ENCODE results near the gene C6orf58. TPM values are rescaled to one million over a fixed set of nuclear protein-coding genes. Genes with fewer than 3 reads are reported as not detected.
A peak's percentile ranks its signal among the peaks of the same experiment; 100 is the strongest.

The C6orf58 gene
- not detected for total RNA-seq
- under 1 TPM in 1 of 2 donors, not detected in 1; 0.31 TPM for polyA plus RNA-seq

- Mint-ChIP-seq H3K4me3 (no peak within 1 kb of the TSS), H3K9me3 (no peaks in the 10 kb centered on the region), H3K36me3 (no peaks in the 10 kb centered on the region), H3K27me3 (peaks cover 6 to 8% of the 10 kb centered on the region in 2 donors), H3K27ac (no peak within 1 kb of the TSS), H3K4me1 (peaks cover 0 to 4% (median 0%) of the 10 kb centered on the region in 4 donors)
- H3K27ac ChIP-seq (ENCODE audit: low read depth, low read length), result no peak within 1 kb of the TSS
- DNase-seq, result no peak
- H3K27me3 ChIP-seq (ENCODE audit: insufficient read depth, low read length), result no peaks in the 10 kb centered on the region
- H3K4me1 ChIP-seq (ENCODE audit: insufficient read depth, low read length), result no peaks in the 10 kb centered on the region
- intact Hi-C loops (cut with micrococcal nuclease), result no loop called here
- no peaks in the 10 kb centered on the region for H3K36me3 ChIP-seq (ENCODE audit: insufficient read depth, low read length)
- no peak within 1 kb of the TSS for H3K4me3 ChIP-seq (ENCODE audit: low read length in 2 of 2)
- ChIA-PET CTCF (ENCODE audit: partially characterized antibody) (interaction anchor here (1.0 kb wide), 1 partner anchor 39 kb away, joined by 3 read pairs; no protein-coding TSS in a partner anchor), POLR2A (ENCODE audit: partially characterized antibody) (no interaction called here)
- no peaks in the 10 kb centered on the region for H3K9me3 ChIP-seq (ENCODE audit: control insufficient read depth in 1 of 2, low read length in 2 of 2)
Observed at GRCh38 chr6:127576874-127577273, at the start of gene C6orf58. TSS of gene C6orf58 (plus strand) at chr6:127577174. CDS start at chr6:127577186, 12 bp downstream.

GRCh38 chr6:127533011-127533410, 44.0 kb upstream of the C6orf58 start:
- Mint-ChIP-seq H3K4me3 (no peak overlapping the region), H3K27ac (no peak overlapping the region), H3K36me3 (no peaks in the 10 kb centered on the region), H3K27me3 (peaks cover 10 to 15% of the 10 kb centered on the region in 2 donors), H3K4me1 (no peaks in the 10 kb centered on the region), H3K9me3 (no peaks in the 10 kb centered on the region)
- no peak overlapping the region for H3K4me3 ChIP-seq (ENCODE audit: low read length in 2 of 2)
- H3K27ac ChIP-seq (ENCODE audit: low read depth, low read length), result no peak overlapping the region
- H3K36me3 ChIP-seq (ENCODE audit: insufficient read depth, low read length), result no peaks in the 10 kb centered on the region
- no peak for DNase-seq
- no peaks in the 10 kb centered on the region for H3K9me3 ChIP-seq (ENCODE audit: control insufficient read depth in 1 of 2, low read length in 2 of 2)
- POLR2A ChIA-PET (ENCODE audit: partially characterized antibody), result no interaction called here
- H3K4me1 ChIP-seq (ENCODE audit: insufficient read depth, low read length), result no peaks in the 10 kb centered on the region
- CTCF ChIA-PET (ENCODE audit: partially characterized antibody), result no interaction called here
- intact Hi-C loops (cut with micrococcal nuclease), result no loop called here
- no peaks in the 10 kb centered on the region for H3K27me3 ChIP-seq (ENCODE audit: insufficient read depth, low read length)

- H3K4me3 Mint-ChIP-seq, result no peak overlapping the region
- H3K27me3 Mint-ChIP-seq, result peaks cover 11 to 15% of the 10 kb centered on the region in 2 donors
- H3K36me3 Mint-ChIP-seq, result no peaks in the 10 kb centered on the region
- no peaks in the 10 kb centered on the region for H3K9me3 Mint-ChIP-seq
- Histone ChIP-seq H3K27ac (ENCODE audit: low read depth, low read length) (no peak overlapping the region), H3K27me3 (ENCODE audit: insufficient read depth, low read length) (no peaks in the 10 kb centered on the region), H3K9me3 (ENCODE audit: control insufficient read depth in 1 of 2, low read length in 2 of 2) (no peaks in the 10 kb centered on the region), H3K4me1 (ENCODE audit: insufficient read depth, low read length) (no peaks in the 10 kb centered on the region), H3K36me3 (ENCODE audit: insufficient read depth, low read length) (no peaks in the 10 kb centered on the region), H3K4me3 (ENCODE audit: low read length in 2 of 2) (no peak overlapping the region)
- no peak overlapping the region for H3K27ac Mint-ChIP-seq
- intact Hi-C loops (cut with micrococcal nuclease), result no loop called here
- H3K4me1 Mint-ChIP-seq, result no peaks in the 10 kb centered on the region
- POLR2A ChIA-PET (ENCODE audit: partially characterized antibody), result no interaction called here
- DNase-seq, result no peak
- CTCF ChIA-PET (ENCODE audit: partially characterized antibody), result interaction anchor here (1.0 to 3.1 kb wide), 2 partner anchors 17 to 231 kb away, joined by 3 to 10 read pairs; no protein-coding TSS in a partner anchor
Observed at GRCh38 chr6:127533736-127534135, 43.2 kb upstream of the C6orf58 start.

GRCh38 chr6:127538750-127539264, 38.2 kb upstream of the C6orf58 start:
- Histone ChIP-seq H3K9me3 (ENCODE audit: control insufficient read depth in 1 of 2, low read length in 2 of 2) (no peaks in the 10 kb centered on the region), H3K27me3 (ENCODE audit: insufficient read depth, low read length) (no peaks in the 10 kb centered on the region), H3K4me3 (ENCODE audit: low read length in 2 of 2) (no peak overlapping the region), H3K4me1 (ENCODE audit: insufficient read depth, low read length) (no peaks in the 10 kb centered on the region), H3K36me3 (ENCODE audit: insufficient read depth, low read length) (no peaks in the 10 kb centered on the region), H3K27ac (ENCODE audit: low read depth, low read length) (no peak overlapping the region)
- intact Hi-C loops (cut with micrococcal nuclease), result loop anchor here (1.0 kb wide), 4 partner anchors 23 to 1543 kb away; no protein-coding TSS in a partner anchor
- H3K27ac Mint-ChIP-seq, result peak overlapping the region in 1 of 7 donors; percentile 2
- H3K4me1 Mint-ChIP-seq, result no peaks in the 10 kb centered on the region
- DNase-seq, result no peak
- peaks cover 7 to 15% of the 10 kb centered on the region in 2 donors for H3K27me3 Mint-ChIP-seq
- H3K9me3 Mint-ChIP-seq, result no peaks in the 10 kb centered on the region
- ChIA-PET POLR2A (ENCODE audit: partially characterized antibody) (no interaction called here), CTCF (ENCODE audit: partially characterized antibody) (interaction anchor here (0.8 to 5.2 kb wide), 23 partner anchors 9 to 1543 kb away, joined by 3 to 59 read pairs (median 5); partner anchors contain the start of genes C6orf58, KIAA0408 and MTCL3)
- no peak overlapping the region for H3K4me3 Mint-ChIP-seq
- H3K36me3 Mint-ChIP-seq, result no peaks in the 10 kb centered on the region

GRCh38 chr6:127539272-127539671, 37.7 kb upstream of the C6orf58 start:
- H3K36me3 ChIP-seq (ENCODE audit: insufficient read depth, low read length), result no peaks in the 10 kb centered on the region
- H3K36me3 Mint-ChIP-seq, result no peaks in the 10 kb centered on the region
- no peaks in the 10 kb centered on the region for H3K9me3 ChIP-seq (ENCODE audit: control insufficient read depth in 1 of 2, low read length in 2 of 2)
- no peak overlapping the region for H3K4me3 Mint-ChIP-seq
- H3K4me1 Mint-ChIP-seq, result no peaks in the 10 kb centered on the region
- no peaks in the 10 kb centered on the region for H3K9me3 Mint-ChIP-seq
- ChIA-PET CTCF (ENCODE audit: partially characterized antibody) (interaction anchor here (0.8 to 5.2 kb wide), 21 partner anchors 9 to 1544 kb away, joined by 3 to 59 read pairs (median 6); partner anchors contain the start of genes KIAA0408 and MTCL3), POLR2A (ENCODE audit: partially characterized antibody) (no interaction called here)
- H3K27me3 Mint-ChIP-seq, result peaks cover 7 to 13% of the 10 kb centered on the region in 2 donors
- peak in 4 of 5 donors; percentile 15 to 36 (median 22) for DNase-seq
- no peak overlapping the region for H3K27ac ChIP-seq (ENCODE audit: low read depth, low read length)
- intact Hi-C loops (cut with micrococcal nuclease), result loop anchor here (1.0 kb wide), 4 partner anchors 23 to 1543 kb away; no protein-coding TSS in a partner anchor
- H3K4me3 ChIP-seq (ENCODE audit: low read length in 2 of 2), result no peak overlapping the region
- no peaks in the 10 kb centered on the region for H3K4me1 ChIP-seq (ENCODE audit: insufficient read depth, low read length)
- H3K27me3 ChIP-seq (ENCODE audit: insufficient read depth, low read length), result no peaks in the 10 kb centered on the region
- no peak overlapping the region for H3K27ac Mint-ChIP-seq

GRCh38 chr6:127547215-127547614, 29.8 kb upstream of the C6orf58 start:
- intact Hi-C loops (cut with micrococcal nuclease), result no loop called here
- no peaks in the 10 kb centered on the region for H3K4me1 ChIP-seq (ENCODE audit: insufficient read depth, low read length)
- no peak overlapping the region for H3K4me3 ChIP-seq (ENCODE audit: low read length in 2 of 2)
- CTCF ChIA-PET (ENCODE audit: partially characterized antibody), result interaction anchor here (1.0 to 3.4 kb wide), 2 partner anchors 8 to 31 kb away, joined by 3 to 18 read pairs; no protein-coding TSS in a partner anchor
- no peaks in the 10 kb centered on the region for H3K9me3 ChIP-seq (ENCODE audit: control insufficient read depth in 1 of 2, low read length in 2 of 2)
- no peaks in the 10 kb centered on the region for H3K27me3 ChIP-seq (ENCODE audit: insufficient read depth, low read length)
- no peaks in the 10 kb centered on the region for H3K36me3 ChIP-seq (ENCODE audit: insufficient read depth, low read length)
- Mint-ChIP-seq H3K36me3 (no peaks in the 10 kb centered on the region), H3K9me3 (no peaks in the 10 kb centered on the region), H3K27ac (no peak overlapping the region), H3K27me3 (peaks cover 5 to 6% of the 10 kb centered on the region in 2 donors), H3K4me3 (no peak overlapping the region), H3K4me1 (no peaks in the 10 kb centered on the region)
- POLR2A ChIA-PET (ENCODE audit: partially characterized antibody), result no interaction called here
- no peak overlapping the region for H3K27ac ChIP-seq (ENCODE audit: low read depth, low read length)
- DNase-seq, result peak in 1 of 5 donors; percentile 5

- no peak overlapping the region for H3K4me3 Mint-ChIP-seq
- no peaks in the 10 kb centered on the region for H3K4me1 Mint-ChIP-seq
- no peaks in the 10 kb centered on the region for H3K36me3 Mint-ChIP-seq
- ChIA-PET CTCF (ENCODE audit: partially characterized antibody) (interaction anchor here (1.2 to 3.4 kb wide), 2 partner anchors 9 to 29 kb away, joined by 4 to 18 read pairs; partner anchors contain the start of gene MTCL3), POLR2A (ENCODE audit: partially characterized antibody) (no interaction called here)
- no peak overlapping the region for H3K27ac ChIP-seq (ENCODE audit: low read depth, low read length)
- H3K4me1 ChIP-seq (ENCODE audit: insufficient read depth, low read length), result no peaks in the 10 kb centered on the region
- H3K4me3 ChIP-seq (ENCODE audit: low read length in 2 of 2), result no peak overlapping the region
- no peaks in the 10 kb centered on the region for H3K36me3 ChIP-seq (ENCODE audit: insufficient read depth, low read length)
- H3K9me3 Mint-ChIP-seq, result no peaks in the 10 kb centered on the region
- H3K27ac Mint-ChIP-seq, result no peak overlapping the region
- H3K27me3 Mint-ChIP-seq, result peaks cover 6 to 7% of the 10 kb centered on the region in 2 donors
- no peak for DNase-seq
- H3K27me3 ChIP-seq (ENCODE audit: insufficient read depth, low read length), result no peaks in the 10 kb centered on the region
- no peaks in the 10 kb centered on the region for H3K9me3 ChIP-seq (ENCODE audit: control insufficient read depth in 1 of 2, low read length in 2 of 2)
- intact Hi-C loops (cut with micrococcal nuclease), result no loop called here
Observed at GRCh38 chr6:127547904-127548649, 28.9 kb upstream of the C6orf58 start.

Data from CD4-positive, alpha-beta memory T cell (primary cell).